GM21723 (cell line): ENCODE measurements around the gene PRSS38.
"Not testable (repeated sequence)": the region's sequence is repeated elsewhere in the genome, so short reads cannot be mapped to it uniquely, and the experiment has no call there.

Experiments
- ATAC-seq: cut with Tn5 transposase; IDR thresholded peaks from one replicate; pipeline ENCODE4 v1.9.1; 2021; ENCODE audit warnings: mild to moderate bottlenecking, moderate library complexity; ENCODE audit not compliant: unreplicated experiment

Gene PRSS38

GRCh38 chr1:227838181-227838580 is 22.7 kb downstream of the PRSS38 start:
- ATAC-seq = no peak

GRCh38 chr1:227841096-227841495 is 25.6 kb downstream of the PRSS38 start:
- ATAC-seq = no peak

- no peak for ATAC-seq
These were observed 29.1 kb downstream of the PRSS38 start for GRCh38 chr1:227844320-227845146.

GRCh38 chr1:227845147-227845458 is 29.6 kb downstream of the PRSS38 start:
- no peak for ATAC-seq

- ATAC-seq = no peak
These were observed 30.0 kb downstream of the PRSS38 start for GRCh38 chr1:227845519-227845918.

GRCh38 chr1:227846265-227846858 is 30.9 kb downstream of the PRSS38 start:
- no peak for ATAC-seq

- ATAC-seq = not testable (repeated sequence)
These were observed 31.6 kb downstream of the PRSS38 start for GRCh38 chr1:227847046-227847445.

- ATAC-seq = no peak
These were observed 33.0 kb downstream of the PRSS38 start for GRCh38 chr1:227848430-227848932.

GRCh38 chr1:227849251-227849650 is 33.8 kb downstream of the PRSS38 start:
- no peak for ATAC-seq

GRCh38 chr1:227854189-227854588 is 38.7 kb downstream of the PRSS38 start:
- ATAC-seq = no peak

- ATAC-seq = no peak
These were observed 40.2 kb downstream of the PRSS38 start for GRCh38 chr1:227855687-227856086.

- no peak for ATAC-seq
These were observed 40.8 kb downstream of the PRSS38 start for GRCh38 chr1:227856147-227856858.

- ATAC-seq = no peak
These were observed 49.4 kb downstream of the PRSS38 start for GRCh38 chr1:227864882-227865281.

- ATAC-seq = no peak
These were observed 53.9 kb downstream of the PRSS38 start for GRCh38 chr1:227869279-227869842.

- no peak for ATAC-seq
These were observed 54.4 kb downstream of the PRSS38 start for GRCh38 chr1:227869851-227870305.

- no peak for ATAC-seq
These were observed 54.9 kb downstream of the PRSS38 start for GRCh38 chr1:227870366-227870765.

GRCh38 chr1:227871892-227872291 is 56.4 kb downstream of the PRSS38 start:
- not testable (repeated sequence) for ATAC-seq

GRCh38 chr1:227877810-227878209 is 62.3 kb downstream of the PRSS38 start:
- ATAC-seq = not testable (repeated sequence)

GRCh38 chr1:227880342-227880924 is 65.0 kb downstream of the PRSS38 start:
- no peak for ATAC-seq

- no peak for ATAC-seq
These were observed 67.6 kb downstream of the PRSS38 start for GRCh38 chr1:227883073-227883520.
